Measurements from ENCODE around the gene ZNF622. TPM values are rescaled to one million over a fixed set of nuclear protein-coding genes. Genes with fewer than 3 reads are reported as not detected.

The ZNF622 gene
- total and polyA plus RNA-seq, 12 donors: 29.6 to 103 (median 54.9) TPM

DNA sequence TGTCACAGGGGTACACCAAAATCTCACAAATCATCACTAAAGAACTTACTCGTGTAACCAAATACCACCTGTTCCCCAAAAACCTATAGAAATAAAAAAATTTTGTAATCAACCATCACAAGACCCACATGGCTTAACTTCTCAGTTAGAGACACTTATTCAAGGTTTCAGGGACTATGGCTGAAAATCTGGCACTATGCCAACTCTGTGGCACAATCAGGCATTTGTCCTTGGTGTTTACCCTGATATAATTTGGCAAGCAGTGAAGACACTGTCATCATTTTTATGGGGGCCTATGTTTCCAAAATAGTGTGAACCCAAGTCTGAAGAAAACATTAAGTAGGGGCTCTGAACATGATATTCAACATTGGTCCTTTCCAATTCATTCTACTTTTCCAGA lies 59.0 kb downstream of the ZNF622 start:
- intact Hi-C loops (cut with DNase I): no loop called here
- no peak overlapping the region for H3K27ac ChIP-seq
- H3K9me3 ChIP-seq: no peaks in the 10 kb centered on the region
- DNase-seq: no peak
- TF ChIP-seq CTCF (IDR thresholded peaks at IDR 0.05): no peak
- no peak for ATAC-seq
- H3K27me3 ChIP-seq: no peaks in the 10 kb centered on the region
- no peaks in the 10 kb centered on the region for H3K4me1 ChIP-seq
- H3K4me3 ChIP-seq: no peak overlapping the region
- no peaks in the 10 kb centered on the region for H3K36me3 ChIP-seq
- 89 to 95% methylated on average over 1 of the region's 1 CpG for WGBS, 2 donors

- Histone ChIP-seq H3K4me1 (no peaks in the 10 kb centered on the region), H3K9me3 (no peaks in the 10 kb centered on the region), H3K27me3 (no peaks in the 10 kb centered on the region), H3K36me3 (no peaks in the 10 kb centered on the region), H3K27ac (no peak overlapping the region), H3K4me3 (no peak overlapping the region)
- 77 to 88% methylated on average over 3 of the region's 3 CpGs for WGBS, 2 donors
- no peak for ATAC-seq
- TF ChIP-seq CTCF (IDR thresholded peaks at IDR 0.05): no peak
- DNase-seq: no peak
- intact Hi-C loops (cut with DNase I): no loop called here
Measured at GRCh38 chr5:16406023-16406422, 59.6 kb downstream of the ZNF622 start.

Other genes with a start within 250 kb of the ZNF622 start
- 100 to 1,000 TPM; 156 to 337 (median 216) TPM for gene RETREG1, start 151.2 kb upstream of the ZNF622 start, total RNA-seq
- gene RETREG1, start 151.2 kb upstream of the ZNF622 start, polyA plus RNA-seq: 100 to 1,000 TPM in 1 of 2 donors, 10 to 100 TPM in 1; 14.6 to 253 TPM